Ovary (tissue), 9 donors: Measurements from ENCODE around the gene LYRM4. TPM values are rescaled to one million over a fixed set of nuclear protein-coding genes. Genes with fewer than 3 reads are reported as not detected.

Experiments used
- DNase-seq, 5 donors: peaks; one replicate each; pipeline ENCODE4 v3.0.0-alpha.2; 2019 to 2020
- H3K27ac ChIP-seq, 2 donors: fragments of 200-600 bp; one replicate each; pipeline versions ENCODE4 v1.5.1 to v1.8.0; 2019 to 2022
- H3K27me3 ChIP-seq: fragments of 200-600 bp; one replicate; pipeline ENCODE4 v1.8.0; 2022
- H3K36me3 ChIP-seq: fragments of 200-600 bp; sonication (generic); one replicate; pipeline ENCODE4 v1.5.1; 2019
- H3K4me1 ChIP-seq: one replicate; pipeline ENCODE4 v1.8.1; 2013; ENCODE audit warnings: mild to moderate bottlenecking, moderate library complexity; ENCODE audit not compliant: insufficient read depth
- H3K4me3 ChIP-seq: fragments of 200-600 bp; sonication (generic); one replicate; pipeline ENCODE4 v1.5.1; 2017
- H3K9me3 ChIP-seq, 2 donors: fragments of 200-600 bp in 1 of 2; sonication (generic) in 1 of 2; one replicate each; pipeline versions ENCODE4 v1.5.1 to v1.8.1; 2013 to 2019; ENCODE audit warnings: mild to moderate bottlenecking in 1 of 2, moderate library complexity in 1 of 2
- CTCF ChIP-seq, 3 donors: fragments of 450-650 bp in 2 of 3; fragments of 200-600 bp in 1 of 3; IDR thresholded peaks; one replicate each; pipeline versions ENCODE4 v1.5.1 to v1.8.0; 2016 to 2022; ENCODE audit warnings: antibody characterized with exemption in 3 of 3, mild to moderate bottlenecking in 1 of 3
- EP300 ChIP-seq: sonication (generic); formaldehyde crosslinking; IDR thresholded peaks from one replicate; pipeline ENCODE4 v1.6.1; 2017; ENCODE audit warnings: antibody characterized with exemption
- POLR2A ChIP-seq: fragments of 450-650 bp; IDR thresholded peaks from one replicate; pipeline ENCODE4 v1.6.1; 2017; ENCODE audit warnings: antibody characterized with exemption, mild to moderate bottlenecking, moderate library complexity
- WGBS, 3 donors: extraction: QIAGEN DNeasy Blood & Tissue Kit in 1 of 3; methylation state at CpG; one replicate each; pipeline versions ENCODE4 v1.1.5 to v1.1.7; 2013 to 2017; 5-methylcytosine and 5-hydroxymethylcytosine counted together
- intact Hi-C, 4 donors: fragments of 100-400 bp; cut with DNase I; formaldehyde crosslinking; loops; one replicate each; pipeline versions ENCODE4 v1.11.0 to v1.15.1; 2022 to 2023
- polyA plus RNA-seq, 2 donors: library from polyadenylated mRNA; stranded (reverse); fragments of 200-250 nt in 1 of 2; fragments of 350-450 nt in 1 of 2; fragmentation: Illumina TruSeq in 1 of 2; extraction: RNeasy Lipid Tissue Mini Kit (QIAGEN cat#74804) in 1 of 2; gene quantifications; one replicate each; pipeline ENCODE4 v1.2.3, GENCODE V29; 2013 to 2014
- total RNA-seq, 7 donors: library from RNA; depleted of rRNA in 2 of 7; stranded (reverse); fragments of >200 nt in 2 of 7; fragmentation: NEBNext Ultra II Directional in 3 of 7; extraction: Animal tissue kit (Norgen Biotek cat#: 25700) in 3 of 7; gene quantifications; one replicate each; pipeline versions ENCODE4 v1.1.0 to v1.2.4, GENCODE V29; 2016 to 2023
- donor health status: DM: no; HTN: no; CAD: no; lungs with moderate emphysema.
- donor health status: DM: no; HTN: no; CAD: no.
- donor health status: Bipolar disorder and iron deficiency.
- donor health status: DM: yes; HTN: yes; CAD: no.
- donor health status: DM: no; HTN: no; CAD: no.
- donor health status: DM: yes; HTN: yes; CAD: no.

LYRM4 gene
- total and polyA plus RNA-seq, 9 donors = 28.0 to 38.2 (median 33.6) TPM

GRCh38 chr6:5246141-5247097, 14.3 kb downstream of the LYRM4 start:
- no peak for DNase-seq
- TF ChIP-seq POLR2A = no peak
- no peak for TF ChIP-seq CTCF (IDR thresholded peaks at IDR 0.05)
- TF ChIP-seq EP300 = no peak
- Histone ChIP-seq H3K27ac (no peak overlapping the region), H3K9me3 (no peaks in the 10 kb centered on the region), H3K4me3 (no peak overlapping the region), H3K4me1 (no peaks in the 10 kb centered on the region), H3K36me3 (no peaks in the 10 kb centered on the region), H3K27me3 (no peaks in the 10 kb centered on the region)
- 77 to 88% (median 84%) methylated on average over 13 of the region's 13 CpGs for WGBS, 3 donors
- intact Hi-C loops = no loop called here

- H3K9me3 ChIP-seq = no peaks in the 10 kb centered on the region
- WGBS, 3 donors = 90 to 99% (median 98%) methylated on average over 12 of the region's 12 CpGs
Measured at GRCh38 chr6:5243069-5243468, 17.7 kb downstream of the LYRM4 start.

GRCh38 chr6:5241252-5241651, 19.5 kb downstream of the LYRM4 start:
- DNase-seq = no peak
- Histone ChIP-seq H3K27ac (no peak overlapping the region), H3K4me1 (no peaks in the 10 kb centered on the region), H3K9me3 (no peaks in the 10 kb centered on the region), H3K27me3 (no peaks in the 10 kb centered on the region), H3K4me3 (no peak overlapping the region), H3K36me3 (no peaks in the 10 kb centered on the region)
- WGBS, 3 donors = 95 to 98% (median 97%) methylated on average over 2 of the region's 2 CpGs
- intact Hi-C loops = no loop called here
- TF ChIP-seq CTCF (IDR thresholded peaks at IDR 0.05) = no peak
- TF ChIP-seq EP300 = no peak
- TF ChIP-seq POLR2A = no peak

More at GRCh38 chr6:5243069-5243468, 17.7 kb downstream of the LYRM4 start:
- Histone ChIP-seq H3K4me1 (no peaks in the 10 kb centered on the region), H3K27me3 (no peaks in the 10 kb centered on the region), H3K36me3 (no peaks in the 10 kb centered on the region), H3K4me3 (no peak overlapping the region), H3K27ac (no peak overlapping the region)
- no peak for TF ChIP-seq CTCF (IDR thresholded peaks at IDR 0.05)
- no peak for TF ChIP-seq EP300
- TF ChIP-seq POLR2A = no peak
- intact Hi-C loops = no loop called here
- DNase-seq = no peak

GRCh38 chr6:5238336-5238735, 22.4 kb downstream of the LYRM4 start:
- no peak for DNase-seq

More at GRCh38 chr6:5238336-5238735, 22.4 kb downstream of the LYRM4 start:
- no peak overlapping the region for H3K4me3 ChIP-seq
- intact Hi-C loops = no loop called here
- 92 to 96% (median 95%) methylated on average over 1 of the region's 1 CpG for WGBS, 3 donors
- no peak overlapping the region for H3K27ac ChIP-seq
- H3K27me3 ChIP-seq = no peaks in the 10 kb centered on the region
- H3K36me3 ChIP-seq = no peaks in the 10 kb centered on the region
- TF ChIP-seq EP300 (no peak), POLR2A (no peak), CTCF (IDR thresholded peaks at IDR 0.05) (no peak)
- no peaks in the 10 kb centered on the region for H3K9me3 ChIP-seq
- no peaks in the 10 kb centered on the region for H3K4me1 ChIP-seq
